Glomerular visceral epithelial cell (primary cell): Measurements from ENCODE around the gene NEK7.
A peak's percentile ranks its signal among the peaks of the same experiment; 100 is the strongest.
"Not testable (repeated sequence)": the region's sequence is repeated elsewhere in the genome, so short reads cannot be mapped to it uniquely, and the experiment has no call there.

ENCODE experiments used
- DNase-seq: peaks from one replicate; pipeline ENCODE4 v3.0.0-alpha.2; 2016; ENCODE audit errors: extremely low spot score

NEK7 gene

GRCh38 chr1:198290089-198290683, 133.4 kb downstream of the NEK7 start:
- no peak for DNase-seq

DNA sequence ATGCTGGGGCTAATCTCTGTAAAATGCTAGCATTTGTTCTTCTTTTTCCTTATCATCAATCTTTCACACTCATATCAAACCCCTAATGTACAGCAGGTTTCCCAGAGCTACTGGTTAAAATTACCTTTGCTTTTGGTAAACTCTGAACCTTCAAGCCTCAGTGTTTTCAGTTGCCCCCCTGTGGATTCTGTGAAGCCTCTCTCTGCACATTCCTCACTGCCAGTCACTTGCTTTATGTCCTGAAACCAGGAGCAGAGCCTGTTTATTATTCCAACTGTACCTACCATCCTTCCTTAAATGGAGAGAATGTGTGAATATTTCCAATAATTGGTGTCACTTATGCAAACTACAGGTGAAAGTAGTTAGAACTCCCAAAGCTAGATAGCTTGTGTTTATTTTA, 134.2 kb downstream of the NEK7 start:
- DNase-seq = no peak

DNA sequence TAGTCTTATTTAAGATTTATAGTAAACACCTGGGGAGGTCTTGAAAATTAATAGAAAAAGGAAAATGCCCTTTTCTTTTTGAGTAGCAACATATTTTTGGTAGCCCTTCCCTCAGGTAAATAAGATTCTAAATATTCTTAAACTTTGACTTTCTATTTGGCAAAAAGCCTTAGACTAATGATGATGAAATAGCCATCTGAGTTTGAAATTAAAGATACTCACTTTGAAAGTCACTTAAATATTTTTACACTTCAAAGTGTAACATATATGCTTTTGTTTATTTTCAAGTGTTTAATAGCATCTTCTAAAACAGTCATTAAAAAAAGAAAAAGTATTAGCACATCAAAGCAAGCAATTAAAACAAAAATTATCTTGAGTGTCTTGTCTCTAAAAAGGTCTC, 135.1 kb downstream of the NEK7 start:
- no peak for DNase-seq

- DNase-seq = no peak
Measured at GRCh38 chr1:198295225-198295624, 138.4 kb downstream of the NEK7 start.

DNA sequence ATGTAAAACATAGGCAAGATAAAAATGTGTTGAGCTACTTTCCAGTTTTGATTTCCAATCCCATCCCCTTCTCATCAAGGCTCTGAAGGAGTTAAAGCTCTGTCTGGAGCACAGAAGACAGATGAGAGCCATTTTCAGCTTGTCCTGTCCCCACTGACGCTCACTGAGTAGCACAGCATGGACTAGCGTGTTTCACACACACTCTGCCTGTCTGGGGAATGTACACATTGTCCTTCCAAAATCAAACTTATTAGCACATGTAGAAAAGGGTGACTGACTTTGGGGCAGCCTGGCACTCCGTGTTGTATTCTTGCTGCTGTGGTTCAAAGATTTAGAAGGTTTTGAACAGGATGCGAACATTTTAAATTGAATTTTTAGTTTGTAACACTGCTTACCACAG, 139.2 kb downstream of the NEK7 start:
- DNase-seq = no peak

- DNase-seq = no peak
Measured at GRCh38 chr1:198297281-198297680, 140.5 kb downstream of the NEK7 start.

DNA sequence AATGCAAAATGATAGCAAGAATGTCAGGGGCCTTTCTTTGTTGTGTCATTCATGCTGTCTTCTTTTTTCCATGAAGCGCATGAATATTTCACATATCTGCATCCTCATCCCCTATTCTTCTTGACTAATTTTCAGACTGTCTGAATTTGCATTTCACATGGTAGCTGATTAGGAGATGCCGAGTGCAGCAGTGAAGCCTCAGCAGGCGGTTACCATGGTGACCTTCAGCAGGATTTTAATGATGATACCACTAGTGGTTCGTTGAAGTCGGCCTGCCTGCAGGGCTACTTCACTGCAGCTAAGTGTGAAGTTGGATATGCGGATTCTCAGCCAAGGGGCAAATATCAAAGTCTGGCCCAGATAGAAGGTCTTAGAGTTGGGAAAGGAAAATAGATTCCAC, 141.8 kb downstream of the NEK7 start:
- DNase-seq = no peak

GRCh38 chr1:198300451-198300850, 143.7 kb downstream of the NEK7 start:
- DNase-seq = no peak

DNA sequence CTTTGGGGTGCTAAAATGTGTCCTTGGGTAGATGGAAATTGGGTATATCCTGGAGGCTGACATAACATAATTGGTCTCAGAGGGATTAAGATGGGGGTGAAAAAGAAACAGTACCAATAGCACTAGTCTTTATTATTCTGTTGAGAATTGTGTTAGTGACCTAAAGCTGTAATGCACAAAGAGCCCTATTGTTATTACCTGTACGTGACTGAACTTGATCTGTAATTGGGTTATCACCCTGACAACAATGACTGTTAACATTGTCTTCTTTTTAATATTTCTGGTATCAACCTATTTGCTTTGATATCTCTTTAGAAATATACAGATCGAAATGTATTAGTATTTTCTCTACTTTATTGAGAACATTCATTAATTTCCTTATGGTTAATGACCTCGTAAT, 147.6 kb downstream of the NEK7 start:
- no peak for DNase-seq

DNA sequence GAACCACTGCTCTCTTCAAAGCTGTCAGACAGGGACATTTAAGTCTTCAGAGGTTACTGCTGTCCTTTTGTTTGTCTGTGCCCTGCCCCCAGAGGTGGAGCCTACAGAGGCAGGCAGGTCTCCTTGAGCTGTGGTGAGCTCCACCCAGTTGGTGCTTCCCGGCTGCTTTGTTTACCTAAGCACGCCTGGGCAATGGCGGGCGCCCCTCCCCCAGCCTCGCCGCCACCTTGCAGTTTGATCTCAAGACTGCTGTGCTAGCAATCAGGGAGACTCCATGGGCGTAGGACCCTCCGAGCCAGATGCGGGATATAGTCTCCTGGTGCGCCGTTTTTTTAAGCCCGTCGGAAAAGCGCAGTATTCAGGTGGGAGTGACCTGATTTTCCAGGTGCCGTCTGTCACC, 158.0 kb downstream of the NEK7 start:
- DNase-seq = not testable (repeated sequence)

GRCh38 chr1:198315331-198315730, 158.5 kb downstream of the NEK7 start:
- DNase-seq = not testable (repeated sequence)

DNA sequence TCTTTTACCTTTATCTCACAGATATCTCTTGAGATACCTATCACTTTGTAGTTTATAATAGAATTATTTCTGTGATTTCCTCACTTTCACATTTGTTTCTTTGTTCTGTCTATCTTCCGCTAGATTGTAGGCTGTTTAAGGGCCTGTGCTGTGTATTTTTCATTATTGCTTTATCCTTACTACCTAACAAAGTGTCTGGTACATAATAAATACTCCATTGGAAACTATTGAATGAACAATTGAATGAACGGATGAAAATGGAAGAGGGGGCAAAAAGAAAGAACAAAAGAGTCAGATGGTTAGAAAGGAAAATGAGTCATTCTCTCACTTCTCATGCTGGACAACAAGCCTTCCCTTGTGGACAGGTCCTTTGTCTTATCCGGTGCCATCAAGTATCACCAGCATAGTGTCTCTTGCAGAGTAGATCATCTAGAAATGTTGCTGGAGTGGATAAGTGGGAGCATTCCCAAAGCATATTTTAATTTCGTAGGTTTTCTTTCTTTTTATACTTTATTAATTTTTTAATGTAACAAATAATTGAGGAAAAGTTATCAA, 159.8 kb downstream of the NEK7 start:
- no peak for DNase-seq

DNA sequence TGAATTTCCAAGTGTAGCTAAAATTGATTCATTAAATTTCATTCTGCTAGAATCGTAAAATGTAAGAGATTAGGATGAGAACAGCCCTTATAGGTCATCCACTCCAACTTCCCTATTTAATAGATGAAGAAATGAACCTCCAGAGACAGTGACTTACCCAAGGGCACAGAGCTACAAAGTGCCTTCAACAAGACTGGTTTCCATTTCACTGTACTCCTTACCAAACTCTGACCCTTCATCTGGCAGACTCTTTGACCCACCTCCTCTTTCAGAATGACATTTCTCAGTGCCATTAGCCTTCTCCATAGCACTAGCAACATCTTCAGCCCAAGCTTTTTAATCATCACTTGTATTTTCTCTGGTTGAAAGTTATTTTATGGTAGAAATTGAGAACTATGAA, 161.3 kb downstream of the NEK7 start:
- no peak for DNase-seq

DNA sequence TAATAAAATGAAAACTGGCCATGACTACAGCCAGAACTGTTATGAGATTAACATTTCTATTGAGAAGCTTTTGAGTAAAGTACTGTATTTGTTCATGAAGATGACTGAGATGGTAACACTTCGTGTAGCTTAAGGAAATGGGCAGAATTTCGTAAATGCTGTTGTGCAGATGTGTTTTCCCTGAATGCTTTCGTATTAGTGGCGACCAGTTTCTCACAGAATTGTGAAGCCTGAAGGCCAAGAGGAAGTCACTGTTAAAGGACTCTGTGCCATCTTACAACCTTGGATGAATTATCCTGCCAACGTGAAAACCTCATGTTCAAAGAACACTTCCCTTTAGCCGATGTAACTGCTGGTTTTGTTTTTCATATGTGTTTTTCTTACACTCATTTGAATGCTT, 164.0 kb downstream of the NEK7 start:
- no peak for DNase-seq

- DNase-seq = no peak
Measured at GRCh38 chr1:198326232-198326631, 169.4 kb downstream of the NEK7 start.

DNA sequence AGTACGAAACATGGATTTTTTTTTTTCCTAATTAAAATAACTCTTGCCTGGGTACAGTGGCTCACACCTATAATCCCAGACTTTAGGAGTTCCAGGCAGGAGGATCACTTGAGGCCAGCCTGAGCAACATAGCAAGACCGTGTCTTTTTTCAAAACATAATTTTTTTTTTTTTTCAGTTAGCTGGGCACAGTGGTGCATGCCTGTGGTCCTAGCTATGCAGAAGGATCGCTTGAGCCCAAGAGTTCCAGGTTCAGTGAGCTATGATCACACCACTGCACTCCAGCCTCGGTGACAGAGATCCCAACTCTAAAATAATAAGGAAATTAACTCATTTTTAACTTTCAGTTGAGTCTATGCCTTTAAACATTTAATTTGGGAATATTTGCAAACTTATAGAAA, 170.1 kb downstream of the NEK7 start:
- peak; percentile 12 for DNase-seq

DNA sequence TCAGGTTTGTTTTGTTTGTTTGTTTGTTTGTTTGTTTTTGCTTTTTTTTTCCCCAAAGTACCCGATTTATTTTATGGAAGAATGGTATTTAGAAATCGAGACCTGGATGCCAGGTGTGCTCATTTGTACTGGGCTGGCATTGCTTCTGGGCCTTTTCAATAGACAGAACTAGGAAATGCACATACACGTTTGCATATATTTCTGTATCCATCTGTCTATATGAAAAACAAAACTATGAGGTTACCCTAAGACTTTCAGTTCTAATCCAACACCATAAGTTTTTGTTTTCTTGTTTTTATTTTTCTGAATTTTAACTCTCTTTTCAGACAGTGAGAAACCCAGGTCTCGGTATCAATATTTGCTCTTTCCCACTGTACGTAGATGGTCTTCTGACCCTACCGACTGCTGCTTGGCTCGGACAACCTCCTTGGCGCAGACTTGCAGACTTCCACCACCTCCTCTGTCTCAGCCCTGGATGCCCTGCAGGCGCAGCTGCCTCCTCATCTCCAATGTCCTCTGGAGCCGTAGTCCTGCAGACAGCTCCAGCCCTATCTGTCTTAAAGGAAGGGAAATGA, 171.7 kb downstream of the NEK7 start:
- DNase-seq = no peak

DNA sequence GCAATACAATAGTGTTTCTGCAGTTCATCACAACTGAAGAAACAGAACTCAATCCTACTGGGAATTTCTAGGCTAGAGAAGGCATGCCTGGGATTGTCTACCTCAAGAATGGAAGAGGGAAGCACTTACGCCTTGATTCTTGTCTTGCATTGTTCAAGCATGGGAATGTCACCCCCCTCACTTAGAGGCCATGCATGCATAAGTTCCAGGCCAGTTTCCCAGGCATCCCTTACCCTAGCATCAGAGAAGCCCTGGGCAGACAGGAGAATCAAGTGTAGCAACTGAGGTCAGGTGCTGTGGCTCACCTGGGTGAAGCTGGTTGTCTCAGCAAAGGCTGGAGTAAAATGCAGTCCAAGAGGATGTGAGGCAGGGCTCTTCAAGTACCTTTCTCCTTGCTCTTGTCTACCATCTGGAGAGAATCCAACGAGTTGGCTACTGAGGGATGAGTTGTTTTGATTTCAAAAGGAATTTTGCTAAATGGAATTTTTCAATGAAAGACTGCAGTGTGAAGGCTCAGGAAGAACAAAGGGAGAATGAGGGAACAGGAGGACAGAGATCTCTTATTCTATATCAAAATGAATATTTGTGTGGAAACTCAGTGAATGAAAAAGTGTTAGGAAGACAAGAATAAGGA, 174.3 kb downstream of the NEK7 start:
- DNase-seq = no peak

DNA sequence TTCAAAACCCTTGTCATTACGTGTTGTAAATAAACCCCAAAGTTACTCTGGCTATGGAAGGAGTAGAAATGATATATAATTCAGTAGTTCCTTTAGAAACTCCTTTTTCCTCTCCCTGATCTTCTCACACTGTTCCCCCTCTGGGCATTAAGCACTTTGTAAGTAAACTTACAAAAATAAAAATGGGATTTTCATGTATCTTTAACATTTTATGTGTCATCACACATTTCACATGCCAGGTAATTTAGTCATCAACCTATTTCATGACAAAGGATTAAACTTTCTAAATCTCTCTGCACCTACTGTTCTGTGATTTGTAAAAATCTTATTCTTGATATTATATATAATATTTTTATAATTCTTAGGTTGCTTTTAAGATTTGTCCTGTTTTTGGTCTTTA, 176.9 kb downstream of the NEK7 start:
- DNase-seq = peak; percentile 9

GRCh38 chr1:198335663-198336062, 178.9 kb downstream of the NEK7 start:
- DNase-seq = no peak

DNA sequence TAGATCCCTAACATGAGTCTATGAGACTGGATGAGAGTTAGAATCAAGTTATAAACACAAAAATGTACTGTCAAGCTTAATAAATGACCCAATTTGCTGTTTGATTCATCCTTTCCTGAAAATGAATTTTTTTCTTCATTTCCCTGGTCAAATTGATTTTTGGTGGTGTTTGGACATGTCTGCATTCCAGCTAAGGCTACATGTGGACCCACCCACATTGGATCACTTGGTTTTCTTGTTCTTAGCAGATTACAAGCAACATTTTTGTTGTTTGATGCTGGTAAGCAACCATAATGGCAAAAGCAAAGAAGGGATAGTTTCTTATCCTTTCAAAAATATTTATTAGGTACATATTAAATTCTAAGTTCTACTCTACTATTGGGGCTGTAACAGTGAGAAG, 181.1 kb downstream of the NEK7 start:
- no peak for DNase-seq

- no peak for DNase-seq
Measured at GRCh38 chr1:198340139-198340538, 183.3 kb downstream of the NEK7 start.

- no peak for DNase-seq
Measured at GRCh38 chr1:198346178-198346577, 189.4 kb downstream of the NEK7 start.
